Measurements from ENCODE around the gene MMP17. TPM values are rescaled to one million over a fixed set of nuclear protein-coding genes. Genes with fewer than 3 reads are reported as not detected.

MMP17 gene
- total and polyA plus RNA-seq, 2 donors (not counting 1 experiment from before 2014, with no cell fraction given): 14.8 to 140 TPM

DNA sequence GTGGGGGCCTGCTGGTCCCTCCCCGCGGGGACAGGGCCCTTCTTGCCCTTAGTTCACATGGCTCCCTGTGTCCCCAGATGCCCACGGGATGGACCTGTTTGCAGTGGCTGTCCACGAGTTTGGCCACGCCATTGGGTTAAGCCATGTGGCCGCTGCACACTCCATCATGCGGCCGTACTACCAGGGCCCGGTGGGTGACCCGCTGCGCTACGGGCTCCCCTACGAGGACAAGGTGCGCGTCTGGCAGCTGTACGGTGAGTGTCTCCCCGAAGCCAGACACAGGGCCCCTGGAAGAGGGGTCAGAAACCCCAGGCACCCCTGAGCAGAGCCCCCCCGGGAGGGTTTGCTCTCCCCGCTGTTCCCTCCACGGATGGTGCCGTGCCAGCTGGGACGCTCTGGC is 13.4 kb downstream of the MMP17 start:
- Mint-ChIP-seq H3K27me3 (no peaks in the 10 kb centered on the region), H3K4me1 (no peaks in the 10 kb centered on the region), H3K9me3 (ENCODE audit: insufficient read depth) (no peaks in the 10 kb centered on the region), H3K27ac (no peak overlapping the region), H3K4me3 (no peak overlapping the region)
- TF ChIP-seq, protein P1, sequence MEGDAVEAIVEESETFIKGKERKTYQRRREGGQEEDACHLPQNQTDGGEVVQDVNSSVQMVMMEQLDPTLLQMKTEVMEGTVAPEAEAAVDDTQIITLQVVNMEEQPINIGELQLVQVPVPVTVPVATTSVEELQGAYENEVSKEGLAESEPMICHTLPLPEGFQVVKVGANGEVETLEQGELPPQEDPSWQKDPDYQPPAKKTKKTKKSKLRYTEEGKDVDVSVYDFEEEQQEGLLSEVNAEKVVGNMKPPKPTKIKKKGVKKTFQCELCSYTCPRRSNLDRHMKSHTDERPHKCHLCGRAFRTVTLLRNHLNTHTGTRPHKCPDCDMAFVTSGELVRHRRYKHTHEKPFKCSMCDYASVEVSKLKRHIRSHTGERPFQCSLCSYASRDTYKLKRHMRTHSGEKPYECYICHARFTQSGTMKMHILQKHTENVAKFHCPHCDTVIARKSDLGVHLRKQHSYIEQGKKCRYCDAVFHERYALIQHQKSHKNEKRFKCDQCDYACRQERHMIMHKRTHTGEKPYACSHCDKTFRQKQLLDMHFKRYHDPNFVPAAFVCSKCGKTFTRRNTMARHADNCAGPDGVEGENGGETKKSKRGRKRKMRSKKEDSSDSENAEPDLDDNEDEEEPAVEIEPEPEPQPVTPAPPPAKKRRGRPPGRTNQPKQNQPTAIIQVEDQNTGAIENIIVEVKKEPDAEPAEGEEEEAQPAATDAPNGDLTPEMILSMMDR (IDR thresholded peaks at IDR 0.05): no peak
- no peak for TF ChIP-seq EZH2 (IDR thresholded peaks at IDR 0.05; ENCODE audit: borderline replicate concordance, insufficient read depth, low read depth, low read length, poor library complexity, severe bottlenecking)
- ChIA-PET CTCF (no interaction called here), POLR2A (no interaction called here)
- Histone ChIP-seq H2AFZ (ENCODE audit: insufficient read depth, low read depth, low read length, poor library complexity, severe bottlenecking) (no peak overlapping the region), H3K9me3 (ENCODE audit: control extremely low read depth in 1 of 3, control insufficient read depth in 2 of 3, insufficient read depth in 1 of 3, low read length in 2 of 3) (no peaks in the 10 kb centered on the region), H3K9ac (ENCODE audit: low read length) (no peak overlapping the region), H3K36me3 (replicated peaks in 1 of 2; ENCODE audit: control extremely low read depth in 1 of 2, control insufficient read depth in 1 of 2, extremely low read depth in 1 of 2, insufficient read depth in 2 of 2, low read length in 1 of 2) (peaks cover 0 to 26% of the 10 kb centered on the region in 2 experiments), H3K4me2 (replicated peaks; ENCODE audit: low read depth, low read length, poor library complexity, severe bottlenecking) (no peak overlapping the region), H3K27ac (ENCODE audit: low read length in 2 of 2) (no peak overlapping the region), H3K27me3 (replicated peaks in 1 of 4; ENCODE audit: control extremely low read depth in 1 of 4, control insufficient read depth in 3 of 4, insufficient read depth in 4 of 4, low read length in 3 of 4) (no peaks in the 10 kb centered on the region), H4K20me1 (ENCODE audit: control insufficient read depth, insufficient read depth, low read length, poor library complexity, severe bottlenecking) (no peaks in the 10 kb centered on the region), H3K79me2 (ENCODE audit: control insufficient read depth, insufficient read depth, low read length) (peaks cover 7% of the 10 kb centered on the region), H3K4me3 (ENCODE audit: control extremely low read depth in 1 of 5, extremely low read depth in 1 of 5, insufficient read depth in 1 of 5, low read depth in 2 of 5, low read length in 4 of 5) (no peak overlapping the region), H3K4me1 (ENCODE audit: control insufficient read depth in 2 of 2, insufficient read depth in 2 of 2, low read length in 2 of 2) (no peaks in the 10 kb centered on the region)
- ATAC-seq (ENCODE audit: low read depth): no peak
- no peak for DNase-seq
- intact Hi-C loops (cut with micrococcal nuclease): no loop called here
- WGBS (ENCODE audit: insufficient coverage): 93% methylated on average over 22 of the region's 22 CpGs

DNA sequence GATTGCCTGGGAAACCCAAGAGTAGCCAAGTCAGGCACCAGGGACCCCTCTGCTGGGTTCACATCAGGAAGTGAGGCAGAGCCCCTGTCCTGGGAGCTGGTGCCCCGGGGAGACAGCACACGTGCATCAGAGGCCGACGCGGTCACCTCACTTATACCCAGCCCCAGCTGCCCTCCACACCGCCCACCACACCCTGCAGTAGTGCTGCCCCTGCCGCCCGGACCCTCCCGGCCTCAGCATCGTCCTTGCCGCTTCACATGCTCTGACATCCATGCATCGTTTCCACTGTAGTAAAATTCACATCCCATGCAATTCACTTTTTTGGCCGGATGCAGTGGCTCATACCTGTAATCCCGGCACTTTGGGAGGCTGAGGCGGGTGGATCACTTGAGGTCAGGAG is 14.0 kb downstream of the MMP17 start:
- no peak overlapping the region for H3K4me3 ChIP-seq (ENCODE audit: control extremely low read depth in 1 of 5, extremely low read depth in 1 of 5, insufficient read depth in 1 of 5, low read depth in 2 of 5, low read length in 4 of 5)
- H3K79me2 ChIP-seq (ENCODE audit: control insufficient read depth, insufficient read depth, low read length): peaks cover 2% of the 10 kb centered on the region
- TF ChIP-seq EZH2 (IDR thresholded peaks at IDR 0.05; ENCODE audit: borderline replicate concordance, insufficient read depth, low read depth, low read length, poor library complexity, severe bottlenecking): no peak
- TF ChIP-seq, protein P1 (IDR thresholded peaks at IDR 0.05): no peak
- no peak overlapping the region for H3K9ac ChIP-seq (ENCODE audit: low read length)
- ATAC-seq (ENCODE audit: low read depth) (no peak), DNase-seq (no peak)
- H3K4me1 Mint-ChIP-seq: no peaks in the 10 kb centered on the region
- no peak overlapping the region for H3K27ac ChIP-seq (ENCODE audit: low read length in 2 of 2)
- H2AFZ ChIP-seq (ENCODE audit: insufficient read depth, low read depth, low read length, poor library complexity, severe bottlenecking): no peak overlapping the region
- no peaks in the 10 kb centered on the region for H4K20me1 ChIP-seq (ENCODE audit: control insufficient read depth, insufficient read depth, low read length, poor library complexity, severe bottlenecking)
- intact Hi-C loops (cut with micrococcal nuclease): no loop called here
- ChIA-PET POLR2A (no interaction called here), CTCF (no interaction called here)
- no peak overlapping the region for H3K4me2 ChIP-seq (replicated peaks; ENCODE audit: low read depth, low read length, poor library complexity, severe bottlenecking)
- no peak overlapping the region for H3K27ac Mint-ChIP-seq
- no peak overlapping the region for H3K4me3 Mint-ChIP-seq
- no peaks in the 10 kb centered on the region for H3K9me3 ChIP-seq (ENCODE audit: control extremely low read depth in 1 of 3, control insufficient read depth in 2 of 3, insufficient read depth in 1 of 3, low read length in 2 of 3)
- H3K27me3 Mint-ChIP-seq: no peaks in the 10 kb centered on the region
- H3K9me3 Mint-ChIP-seq (ENCODE audit: insufficient read depth): no peaks in the 10 kb centered on the region
- peaks cover 0 to 28% of the 10 kb centered on the region in 2 experiments for H3K36me3 ChIP-seq (replicated peaks in 1 of 2; ENCODE audit: control extremely low read depth in 1 of 2, control insufficient read depth in 1 of 2, extremely low read depth in 1 of 2, insufficient read depth in 2 of 2, low read length in 1 of 2)
- 96% methylated on average over 11 of the region's 15 CpGs for WGBS (ENCODE audit: insufficient coverage)
- H3K27me3 ChIP-seq (replicated peaks in 1 of 4; ENCODE audit: control extremely low read depth in 1 of 4, control insufficient read depth in 3 of 4, insufficient read depth in 4 of 4, low read length in 3 of 4): no peaks in the 10 kb centered on the region
- H3K4me1 ChIP-seq (ENCODE audit: control insufficient read depth in 2 of 2, insufficient read depth in 2 of 2, low read length in 2 of 2): no peaks in the 10 kb centered on the region
